ENCODE measurements around the gene C6orf89.
A peak's percentile ranks its signal among the peaks of the same experiment; 100 is the strongest.
"Not testable (repeated sequence)": the region's sequence is repeated elsewhere in the genome, so short reads cannot be mapped to it uniquely, and the experiment has no call there.

Gene C6orf89

GRCh38 chr6:36888654-36889481 is 3.1 kb downstream of the C6orf89 start:
- DNase-seq = no peak

- no peak for DNase-seq
These were observed 4.4 kb downstream of the C6orf89 start for GRCh38 chr6:36890112-36890663.

GRCh38 chr6:36891153-36891552 is 5.4 kb downstream of the C6orf89 start:
- DNase-seq = not testable (repeated sequence)

- no peak for DNase-seq
These were observed 8.5 kb downstream of the C6orf89 start for GRCh38 chr6:36893976-36894932.

- peak in 1 of 2 donors; percentile 41 for DNase-seq
These were observed 11.9 kb downstream of the C6orf89 start for GRCh38 chr6:36897609-36898008.

GRCh38 chr6:36904114-36904513 is 18.4 kb downstream of the C6orf89 start:
- DNase-seq = no peak

GRCh38 chr6:36904851-36905393 is 19.2 kb downstream of the C6orf89 start:
- DNase-seq = no peak

- DNase-seq = no peak
These were observed 21.0 kb downstream of the C6orf89 start for GRCh38 chr6:36906539-36907325.

GRCh38 chr6:36907781-36908180 is 22.0 kb downstream of the C6orf89 start:
- DNase-seq = no peak

- no peak for DNase-seq
These were observed 23.0 kb downstream of the C6orf89 start for GRCh38 chr6:36908747-36909146.

- peak; percentile 9 to 31 for DNase-seq
These were observed 26.3 kb downstream of the C6orf89 start for GRCh38 chr6:36912030-36912454.

GRCh38 chr6:36912586-36912985 is 26.8 kb downstream of the C6orf89 start:
- DNase-seq = peak; percentile 26 to 64

- no peak for DNase-seq
These were observed 27.3 kb downstream of the C6orf89 start for GRCh38 chr6:36913082-36913481.

- DNase-seq = peak in 1 of 2 donors; percentile 47
These were observed 28.6 kb downstream of the C6orf89 start for GRCh38 chr6:36914227-36914794.

- no peak for DNase-seq
These were observed 29.8 kb downstream of the C6orf89 start for GRCh38 chr6:36915599-36915998.

GRCh38 chr6:36916126-36916525 is 30.4 kb downstream of the C6orf89 start:
- no peak for DNase-seq

- DNase-seq = no peak
These were observed 31.9 kb downstream of the C6orf89 start for GRCh38 chr6:36917541-36918193.

GRCh38 chr6:36920049-36920448 is 34.3 kb downstream of the C6orf89 start:
- DNase-seq = no peak

GRCh38 chr6:36920546-36920945 is 34.8 kb downstream of the C6orf89 start:
- no peak for DNase-seq

GRCh38 chr6:36924131-36924530 is 38.4 kb downstream of the C6orf89 start:
- DNase-seq = no peak

GRCh38 chr6:36924778-36925374 is 39.1 kb downstream of the C6orf89 start:
- no peak for DNase-seq

Data from CD4-positive, alpha-beta T cell treated with Interleukin-1 beta for 1 hour (primary cell).